ENCODE data around the gene DGKG. TPM values are rescaled to one million over a fixed set of nuclear protein-coding genes. Genes with fewer than 3 reads are reported as not detected.
A peak's percentile ranks its signal among the peaks of the same experiment; 100 is the strongest.

DGKG gene
- total and polyA plus RNA-seq, 2 of the 8 experiments (the other 6 are each of a cell fraction or from before 2014, with no cell fraction given), result 0.30 to 0.48 TPM

- CTCF ChIA-PET (ENCODE audit: partially characterized antibody), result interaction anchor here (0.6 to 10.7 kb wide), 23 partner anchors 8 to 753 kb away, joined by 3 to 104 read pairs (median 3); no protein-coding TSS in a partner anchor
Observed at GRCh38 chr3:186268616-186269448, 93.2 kb downstream of the DGKG start.

More at GRCh38 chr3:186268616-186269448, 93.2 kb downstream of the DGKG start:
- no peak overlapping the region for H3K23ac ChIP-seq (ENCODE audit: insufficient read length)
- no peak overlapping the region for H2BK12ac ChIP-seq (ENCODE audit: low read depth, low read length)
- peak overlapping the region; percentile 68; the same call in 1 of the 2 replicates for H4K8ac ChIP-seq (ENCODE audit: extremely low read depth, insufficient read depth, low read length)
- H3K4me3 ChIP-seq (ENCODE audit: extremely low read depth in 1 of 4, insufficient read depth in 2 of 4, low read depth in 3 of 4, low read length in 4 of 4), result no peak overlapping the region
- peak in 1 of 2 experiments; percentile 62 for DNase-seq (ENCODE audit: low read depth in 1 of 2, low spot score in 2 of 2)
- no peak overlapping the region for H4K5ac ChIP-seq (ENCODE audit: insufficient read length, low read depth, low read length)
- no peak overlapping the region for H2AK5ac ChIP-seq (ENCODE audit: low read depth, low read length)
- no peak overlapping the region for H2BK20ac ChIP-seq (ENCODE audit: low read length)
- H3K56ac ChIP-seq (replicated peaks; ENCODE audit: insufficient read length, low read depth, low read length), result no peak overlapping the region
- peak; percentile 42 to 52 for TF ChIP-seq RAD21 (IDR thresholded peaks at IDR 0.05 in 1 of 2, conservative IDR thresholded peaks at IDR 0.05 in 1 of 2; ENCODE audit: low read depth in 2 of 2, low read length in 2 of 2)
- TF ChIP-seq EGR1 (IDR thresholded peaks at IDR 0.05; ENCODE audit: borderline replicate concordance, low read depth, low read length), result no peak
- TF ChIP-seq POU5F1 (IDR thresholded peaks at IDR 0.05; ENCODE audit: low read depth, low read length), result no peak
- no peak for TF ChIP-seq TAF7 (optimal IDR thresholded peaks at IDR 0.05; ENCODE audit: borderline replicate concordance, low read depth, low read length)
- TF ChIP-seq FOSL1 (IDR thresholded peaks at IDR 0.05; ENCODE audit: insufficient read depth, low read depth, low read length), result no peak
- TF ChIP-seq, protein P1, sequence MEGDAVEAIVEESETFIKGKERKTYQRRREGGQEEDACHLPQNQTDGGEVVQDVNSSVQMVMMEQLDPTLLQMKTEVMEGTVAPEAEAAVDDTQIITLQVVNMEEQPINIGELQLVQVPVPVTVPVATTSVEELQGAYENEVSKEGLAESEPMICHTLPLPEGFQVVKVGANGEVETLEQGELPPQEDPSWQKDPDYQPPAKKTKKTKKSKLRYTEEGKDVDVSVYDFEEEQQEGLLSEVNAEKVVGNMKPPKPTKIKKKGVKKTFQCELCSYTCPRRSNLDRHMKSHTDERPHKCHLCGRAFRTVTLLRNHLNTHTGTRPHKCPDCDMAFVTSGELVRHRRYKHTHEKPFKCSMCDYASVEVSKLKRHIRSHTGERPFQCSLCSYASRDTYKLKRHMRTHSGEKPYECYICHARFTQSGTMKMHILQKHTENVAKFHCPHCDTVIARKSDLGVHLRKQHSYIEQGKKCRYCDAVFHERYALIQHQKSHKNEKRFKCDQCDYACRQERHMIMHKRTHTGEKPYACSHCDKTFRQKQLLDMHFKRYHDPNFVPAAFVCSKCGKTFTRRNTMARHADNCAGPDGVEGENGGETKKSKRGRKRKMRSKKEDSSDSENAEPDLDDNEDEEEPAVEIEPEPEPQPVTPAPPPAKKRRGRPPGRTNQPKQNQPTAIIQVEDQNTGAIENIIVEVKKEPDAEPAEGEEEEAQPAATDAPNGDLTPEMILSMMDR (IDR thresholded peaks at IDR 0.05; ENCODE audit: control extremely low read depth in 1 of 3, insufficient read depth in 1 of 3, low read depth in 1 of 3, low read length in 3 of 3), result peak; percentile 56 to 68 (median 59)
- H2AFZ ChIP-seq (ENCODE audit: low read length), result no peak overlapping the region
- no peak overlapping the region for H3K18ac ChIP-seq (ENCODE audit: extremely low read depth, low read length)
- no peak for FAIRE-seq
- WGBS, 2 experiments (ENCODE audit: extremely low coverage in 1 of 2, insufficient coverage in 1 of 2, insufficient read length in 1 of 2, insufficient replicate concordance in 2 of 2, low coverage in 1 of 2, low lambda C conversion rate in 2 of 2, missing lambda C conversion rate in 1 of 2), result 85% methylated on average over 24 of the region's 29 CpGs; no CpG with 5 or more reads in 1 of the 2 experiments
- no peak overlapping the region for H3K9ac ChIP-seq (replicated peaks in 1 of 4; ENCODE audit: extremely low read depth in 1 of 4, low read depth in 3 of 4, low read length in 3 of 4)
- H2BK120ac ChIP-seq (replicated peaks; ENCODE audit: low read depth, low read length), result no peak overlapping the region
- no peak overlapping the region for H3K4me2 ChIP-seq (ENCODE audit: insufficient read depth in 1 of 2, low read depth in 2 of 2, low read length in 2 of 2)
- H3K4ac ChIP-seq (replicated peaks; ENCODE audit: insufficient read length, low read depth, low read length), result no peak overlapping the region
- no peak overlapping the region for H4K91ac ChIP-seq (replicated peaks; ENCODE audit: insufficient read length, low read length)
- H3K79me2 ChIP-seq (ENCODE audit: control insufficient read depth in 1 of 2, insufficient read depth in 2 of 2, low read length in 2 of 2), result no peaks in the 10 kb centered on the region
- H3K79me1 ChIP-seq (ENCODE audit: low read depth, low read length), result no peaks in the 10 kb centered on the region
- H3K23me2 ChIP-seq (ENCODE audit: low read depth, low read length), result no peaks in the 10 kb centered on the region
- no peak overlapping the region for H2BK15ac ChIP-seq (ENCODE audit: low read length)
- POLR2A ChIA-PET (ENCODE audit: partially characterized antibody), result no interaction called here
- no peak overlapping the region for H2BK5ac ChIP-seq (ENCODE audit: low read depth, low read length)
- no peaks in the 10 kb centered on the region; a peak in 1 of 7 replicates for H3K27me3 ChIP-seq (replicated peaks in 1 of 4; ENCODE audit: control insufficient read depth in 3 of 4, extremely low read depth in 1 of 4, insufficient read depth in 3 of 4, low read length in 3 of 4)
- no peaks in the 10 kb centered on the region for H3K4me1 ChIP-seq (replicated peaks in 1 of 4; ENCODE audit: control insufficient read depth in 3 of 4, insufficient read depth in 4 of 4, low read length in 3 of 4)
- no peaks in the 10 kb centered on the region for H3K36me3 ChIP-seq (ENCODE audit: control insufficient read depth in 2 of 4, insufficient read depth in 4 of 4, low read length in 3 of 4)
- H3K14ac ChIP-seq (ENCODE audit: insufficient read length), result no peak overlapping the region
- peaks cover 0 to 2% of the 10 kb centered on the region in 2 experiments for H4K20me1 ChIP-seq (replicated peaks in 1 of 2; ENCODE audit: control insufficient read depth in 1 of 2, insufficient read depth in 2 of 2, low read length in 2 of 2)
- no peaks in the 10 kb centered on the region for H3K9me3 ChIP-seq (ENCODE audit: insufficient read depth in 2 of 2, low read depth in 1 of 2, low read length in 1 of 2)
- H3K27ac ChIP-seq (ENCODE audit: low read depth, low read length), result no peak overlapping the region
